A549 (cell line): ENCODE measurements around the gene SLC25A36.

Source experiments
- CTCF ChIP-seq: fragments of >200 bp; sonication (Bioruptor Twin); formaldehyde crosslinking; IDR thresholded peaks from 3 replicates; pipeline ENCODE4 v1.5.1; 2016
- ELK1 ChIP-seq: fragments of 150-350 bp; IDR thresholded peaks from 2 replicates; pipeline ENCODE4 v1.6.1; 2014; ENCODE audit warnings: low read depth, mild to moderate bottlenecking, low read length
- MAX ChIP-seq: IDR thresholded peaks from 2 replicates; pipeline ENCODE4 v1.6.1; 2012
- PBX3 ChIP-seq: IDR thresholded peaks from 2 replicates; pipeline ENCODE4 v1.6.1; 2012
- POLR2A ChIP-seq: IDR thresholded peaks from 2 replicates; pipeline ENCODE4 v1.6.1; 2012; ENCODE audit warnings: mild to moderate bottlenecking, low read length
- RAD21 ChIP-seq, 2 experiments: fragments of >200 bp in 1 of 2; sonication (Bioruptor Twin) in 1 of 2; formaldehyde crosslinking in 1 of 2; IDR thresholded peaks in 1 of 2; conservative IDR thresholded peaks in 1 of 2; 2 replicates in 1 of 2; 3 replicates in 1 of 2; pipeline ENCODE4 v1.6.1; 2012 to 2018; ENCODE audit warnings: inconsistent platforms in 1 of 2

- TF ChIP-seq ELK1 (no peak), CTCF (no peak), MAX (no peak), PBX3 (no peak), POLR2A (no peak), RAD21 (conservative IDR thresholded peaks at IDR 0.05 in 1 of 2, IDR thresholded peaks at IDR 0.05 in 1 of 2) (no peak)
These were observed 2.3 kb downstream of the SLC25A36 start for GRCh38 chr3:140943781-140944552.
